ENCODE results near the gene TEDC2. TPM values are rescaled to one million over a fixed set of nuclear protein-coding genes. Genes with fewer than 3 reads are reported as not detected.

TEDC2 gene
- total RNA-seq, 1 experiment from 2014 or later: 45.4 TPM

- Mint-ChIP-seq H3K36me3 (ENCODE audit: insufficient read depth in 1 of 3, low read depth in 3 of 3) (peaks cover 9 to 11% (median 11%) of the 10 kb centered on the region in 3 experiments; a peak in 6 of 7 replicates), H3K27ac (no peak overlapping the region), H3K4me3 (no peak overlapping the region), H3K4me1 (peaks cover 23 to 25% of the 10 kb centered on the region in 2 experiments), H3K27me3 (ENCODE audit: low read depth) (peaks cover 15% of the 10 kb centered on the region), H3K9me3 (no peaks in the 10 kb centered on the region)
- H3K14ac ChIP-seq (ENCODE audit: insufficient read depth, low read length): no peak overlapping the region
- no peak overlapping the region for H2AFZ ChIP-seq (ENCODE audit: low read length)
- H3K23me2 ChIP-seq (ENCODE audit: insufficient read length, low read depth, low read length, poor library complexity, severe bottlenecking): peaks cover 15% of the 10 kb centered on the region
- H2BK5ac ChIP-seq (ENCODE audit: insufficient read length, low read length): no peak overlapping the region
- H3K9ac ChIP-seq (ENCODE audit: extremely low read depth, insufficient read length, low read length): no peak overlapping the region
- no peak overlapping the region for H3K18ac ChIP-seq (ENCODE audit: insufficient read length, low read depth, low read length)
- H2BK20ac ChIP-seq (ENCODE audit: low read depth, low read length, poor library complexity, severe bottlenecking): no peak overlapping the region
- H3K4me1 ChIP-seq (ENCODE audit: insufficient read depth, low read length): no peaks in the 10 kb centered on the region
- H2BK12ac ChIP-seq (ENCODE audit: insufficient read length, low read depth, low read length): no peak overlapping the region
- no peaks in the 10 kb centered on the region for H4K20me1 ChIP-seq (ENCODE audit: control insufficient read depth, insufficient read depth, insufficient read length)
- H3K27ac ChIP-seq (ENCODE audit: insufficient read length, low read depth, low read length): no peak overlapping the region
- H2BK15ac ChIP-seq (ENCODE audit: low read depth, low read length): no peak overlapping the region
- no peak overlapping the region for H4K5ac ChIP-seq (ENCODE audit: insufficient read length, low read depth, low read length)
- no peaks in the 10 kb centered on the region; the same call in 1 of the 2 replicates for H3K27me3 ChIP-seq (ENCODE audit: insufficient read depth, low read length)
- no peak overlapping the region for H3K4me2 ChIP-seq (ENCODE audit: insufficient read depth, insufficient read length, low read length)
- H2AK5ac ChIP-seq (ENCODE audit: insufficient read length, low read length): no peak overlapping the region
- TF ChIP-seq CTCF (conservative IDR thresholded peaks at IDR 0.05): no peak
- H3K79me1 ChIP-seq (ENCODE audit: insufficient read depth, low read depth, low read length, poor library complexity, severe bottlenecking): peaks cover 4% of the 10 kb centered on the region
- no peaks in the 10 kb centered on the region for H3K9me3 ChIP-seq (ENCODE audit: control insufficient read depth, low read depth, low read length)
- H4K8ac ChIP-seq (replicated peaks; ENCODE audit: insufficient read length, low read depth, low read length): no peak overlapping the region
- WGBS (ENCODE audit: extremely low coverage, insufficient read length, low lambda C conversion rate): no CpG with 5 or more reads among the region's 13 CpGs
- no peak for DNase-seq
- H3K56ac ChIP-seq (ENCODE audit: insufficient read length, low read depth, low read length): no peak overlapping the region
- H3K4ac ChIP-seq (ENCODE audit: low read depth, low read length): no peak overlapping the region
- H2BK120ac ChIP-seq (ENCODE audit: low read depth, low read length, poor library complexity, severe bottlenecking): no peak overlapping the region
- no peak overlapping the region for H3T11ph ChIP-seq (ENCODE audit: low read length)
- no peak overlapping the region for H3K23ac ChIP-seq (ENCODE audit: insufficient read length, low read depth, low read length)
- H4K91ac ChIP-seq (ENCODE audit: insufficient read length, low read depth, low read length): no peak overlapping the region
- peaks cover 3% of the 10 kb centered on the region for H3K79me2 ChIP-seq (ENCODE audit: insufficient read depth, low read length)
Measured at GRCh38 chr16:2425825-2426430, 34.0 kb upstream of the TEDC2 start.

All from H9 (cell line).